Measurements from ENCODE around the gene ERBIN.
"Not testable (repeated sequence)": the region's sequence is repeated elsewhere in the genome, so short reads cannot be mapped to it uniquely, and the experiment has no call there.

The ERBIN gene

DNA sequence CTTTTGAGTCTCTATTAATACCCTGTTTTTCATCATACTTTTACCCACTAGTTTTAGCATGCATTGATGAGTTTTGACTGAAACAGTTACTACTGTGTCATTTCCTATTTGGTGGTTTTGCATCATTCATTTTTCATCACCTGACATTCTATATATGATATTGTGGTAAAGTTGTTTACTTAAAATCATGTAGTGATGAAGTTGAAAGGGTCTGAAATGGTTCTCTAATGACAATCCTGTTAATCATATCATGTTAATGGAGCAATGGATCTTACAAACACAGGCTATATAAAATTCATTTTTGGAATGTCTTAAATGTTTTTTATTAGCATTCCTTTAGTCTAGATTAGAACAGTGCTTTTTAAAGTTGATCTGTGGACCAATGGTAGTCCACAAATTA, 84.1 kb downstream of the ERBIN start:
- peak; percentile 26 for DNase-seq

DNA sequence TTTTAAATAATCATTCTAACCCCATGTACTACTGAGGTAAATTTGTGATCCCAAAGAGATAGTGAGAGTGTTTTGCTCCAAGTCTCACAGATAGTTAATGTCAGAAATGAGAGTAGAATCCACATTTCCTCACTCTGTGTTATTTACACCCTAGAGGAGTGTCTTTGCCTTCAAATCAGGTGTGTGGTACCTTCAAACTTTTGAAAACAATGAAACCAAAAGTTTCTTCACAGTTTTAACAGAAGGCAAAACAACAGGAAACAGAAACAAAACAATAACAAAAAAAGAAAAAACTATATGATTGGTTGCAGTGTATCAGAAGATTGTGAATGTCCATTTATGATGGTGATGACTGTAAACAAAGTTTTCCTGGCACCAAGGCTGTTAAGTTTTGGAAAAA, 85.9 kb downstream of the ERBIN start:
- DNase-seq, result no peak

DNA sequence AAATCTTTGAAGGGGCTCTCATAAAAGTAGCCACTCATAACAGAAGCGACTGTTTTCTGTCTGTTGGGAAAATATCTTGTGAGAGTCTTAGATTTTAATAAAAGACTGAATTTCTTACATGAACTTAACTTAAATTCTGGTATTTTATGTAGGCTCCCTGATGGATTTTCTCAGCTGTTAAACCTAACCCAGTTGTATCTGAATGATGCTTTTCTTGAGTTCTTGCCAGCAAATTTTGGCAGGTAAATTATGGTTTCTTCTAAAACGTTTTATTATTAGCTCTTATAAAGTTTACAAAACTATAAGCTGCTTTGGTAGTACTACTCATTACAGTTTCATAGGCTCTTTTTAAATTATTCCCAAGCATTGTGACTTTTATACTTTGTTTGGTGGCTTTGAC, 87.0 kb downstream of the ERBIN start:
- DNase-seq, result no peak

DNA sequence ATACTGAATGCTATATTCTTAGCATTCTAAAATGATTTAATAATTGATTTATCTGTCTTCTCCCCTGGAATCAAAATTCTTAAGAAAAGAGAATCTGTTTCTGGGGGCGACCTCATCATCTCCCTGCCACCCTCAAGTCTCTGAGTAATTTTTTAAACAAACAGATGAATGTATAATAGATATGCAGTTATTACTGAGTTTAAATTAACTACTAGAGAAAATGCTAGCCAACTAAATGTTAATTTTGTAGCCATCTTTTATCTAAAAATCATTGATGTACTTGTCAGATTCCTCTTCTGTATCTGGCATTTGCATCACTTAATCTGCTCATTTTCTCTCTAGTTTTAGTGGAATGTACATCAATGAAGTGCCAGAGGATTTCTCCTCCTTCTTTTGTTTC, 87.5 kb downstream of the ERBIN start:
- DNase-seq, result no peak

DNA sequence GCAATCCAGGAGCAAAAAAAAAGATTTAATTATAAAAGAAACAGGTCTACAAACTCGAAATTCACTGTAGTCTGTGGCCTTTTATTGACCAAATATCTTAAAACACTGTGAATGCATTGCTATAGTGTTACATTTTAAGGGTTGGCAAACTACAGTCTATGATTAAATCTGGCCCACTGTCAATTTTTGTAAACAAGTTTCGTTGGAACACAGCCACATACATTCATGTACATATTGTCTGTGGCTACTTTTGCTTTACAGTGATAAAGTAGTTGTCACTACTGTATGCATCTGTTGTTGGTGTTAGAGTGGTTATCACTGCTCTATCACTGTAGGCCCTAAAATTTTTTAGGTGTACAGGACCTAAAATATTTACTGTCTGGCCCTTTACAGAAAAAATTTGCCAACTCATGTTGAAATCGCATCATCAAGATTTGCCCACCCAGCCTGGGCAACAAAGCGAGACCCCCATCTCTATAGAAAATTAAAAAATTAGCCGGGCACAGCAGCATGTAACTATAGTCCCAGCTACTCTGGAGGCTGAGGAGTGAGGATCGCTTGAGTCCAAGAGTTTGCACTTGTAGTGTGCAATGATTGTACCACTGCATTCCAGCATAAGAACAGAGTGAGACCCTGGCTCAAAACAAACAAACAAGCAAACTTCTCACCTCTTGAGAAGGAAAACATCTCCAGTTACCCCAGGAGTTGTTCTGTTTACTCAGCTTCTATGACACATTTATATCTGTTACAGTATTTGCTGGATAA, 89.0 kb downstream of the ERBIN start:
- DNase-seq, result no peak

DNA sequence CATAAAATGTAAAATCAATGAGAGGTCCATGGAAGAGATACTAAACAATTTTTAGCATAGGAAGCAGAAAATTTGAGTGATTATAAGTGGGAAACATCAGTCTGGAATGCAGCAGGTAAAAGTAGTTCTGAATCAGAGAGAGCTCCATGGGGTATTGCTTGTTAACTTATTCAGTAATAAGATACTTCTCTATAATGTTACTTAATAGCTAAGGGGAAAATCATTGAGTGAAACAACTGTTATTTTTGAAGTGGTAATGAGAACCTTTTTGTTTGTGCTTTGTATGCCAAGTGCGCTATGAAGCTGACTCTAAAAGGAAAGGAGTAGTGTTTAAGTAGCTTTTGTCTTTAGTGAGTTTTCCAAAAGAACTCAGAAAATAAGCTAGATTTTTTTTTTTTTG, 95.2 kb downstream of the ERBIN start:
- DNase-seq, result no peak

DNA sequence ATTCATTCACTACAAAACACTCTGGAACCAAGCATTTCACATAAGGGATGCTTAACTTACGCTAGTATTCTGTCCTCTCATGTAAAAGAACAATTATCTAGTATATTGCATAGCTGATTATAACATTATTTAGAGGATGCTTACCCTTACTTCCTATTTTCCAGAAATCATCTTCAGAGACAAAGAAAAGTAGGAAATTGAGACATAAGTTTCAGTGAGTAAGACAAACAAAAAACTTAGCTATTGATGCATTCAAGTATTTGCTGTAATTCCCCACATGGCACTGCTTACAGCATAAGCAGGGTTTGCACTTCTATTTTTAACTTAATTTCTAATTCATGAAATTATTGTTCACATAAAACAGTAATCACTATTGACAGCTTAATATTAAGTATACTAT, 112.9 kb downstream of the ERBIN start:
- no peak for DNase-seq

DNA sequence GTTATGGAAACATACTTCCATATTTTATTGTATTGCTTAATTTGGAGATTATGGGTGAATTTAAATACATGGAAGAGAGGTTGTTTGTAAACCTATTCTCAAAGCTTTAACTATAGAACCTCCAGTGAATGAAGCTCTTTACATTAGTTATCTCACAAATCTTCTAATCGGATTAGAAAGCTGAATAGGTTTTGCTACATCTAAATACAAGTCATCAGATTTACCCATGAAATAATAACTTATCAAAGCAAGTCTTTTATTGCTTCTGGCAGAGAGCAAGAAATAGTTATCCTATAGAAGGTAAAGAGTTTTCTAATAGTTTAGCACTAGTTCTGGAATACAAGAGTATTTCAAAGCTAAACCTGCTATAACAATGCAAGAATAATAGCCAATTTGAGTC, 113.3 kb downstream of the ERBIN start:
- no peak for DNase-seq

DNA sequence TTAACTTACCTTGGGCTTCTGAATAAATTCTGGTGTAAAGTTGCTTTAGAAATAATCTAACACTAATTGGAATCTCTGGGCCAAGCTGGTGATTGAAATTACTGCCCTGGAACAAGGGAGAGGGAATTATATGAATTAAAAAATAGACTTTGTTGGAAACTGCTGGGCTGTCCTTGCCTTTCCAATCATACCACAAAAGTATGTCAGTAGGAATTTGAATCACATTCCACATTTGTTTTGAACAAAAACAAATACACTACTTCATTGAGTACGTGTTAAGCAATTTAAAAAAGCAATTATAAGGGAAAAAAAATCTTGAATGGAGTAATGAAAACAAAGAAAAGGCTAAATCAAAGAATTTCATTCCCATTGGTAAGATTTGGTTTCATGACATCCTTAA, 115.3 kb downstream of the ERBIN start:
- no peak for DNase-seq

DNA sequence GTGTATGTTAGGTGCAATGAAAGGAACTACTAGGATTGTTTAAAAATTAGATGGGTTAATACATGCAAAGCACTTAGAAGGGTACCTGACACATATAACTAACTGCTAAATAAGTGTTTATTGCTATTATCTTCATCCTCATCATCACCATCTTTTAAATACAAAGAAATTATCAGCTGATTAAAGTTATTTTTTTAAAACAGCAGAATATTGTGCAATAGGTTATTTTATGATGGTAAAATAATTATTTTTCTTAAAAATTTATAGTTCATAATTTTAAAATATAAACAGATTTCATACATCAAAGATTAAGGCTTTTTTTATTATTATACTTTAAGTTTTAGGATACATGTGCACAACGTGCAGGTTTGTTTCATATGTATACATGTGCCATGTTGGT, 130.9 kb downstream of the ERBIN start:
- no peak for DNase-seq

DNA sequence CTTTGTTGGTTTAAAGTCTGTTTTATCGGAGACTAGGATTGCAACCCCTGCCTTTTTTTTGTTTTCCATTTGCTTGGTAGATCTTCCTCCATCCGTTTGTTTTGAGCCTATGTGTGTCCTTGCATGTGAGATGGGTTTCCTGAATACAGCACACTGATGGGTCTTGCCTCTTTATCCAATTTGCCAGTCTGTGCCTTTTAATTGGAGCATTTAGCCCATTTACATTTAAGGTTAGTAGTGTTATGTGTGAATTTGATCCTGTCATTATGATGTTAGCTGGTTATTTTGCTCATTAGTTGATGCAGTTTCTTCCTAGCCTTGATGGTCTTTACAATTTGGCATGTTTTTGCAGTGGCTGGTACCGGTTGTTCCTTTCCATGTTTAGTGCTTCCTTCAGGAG, 134.9 kb downstream of the ERBIN start:
- DNase-seq, result not testable (repeated sequence)

DNA sequence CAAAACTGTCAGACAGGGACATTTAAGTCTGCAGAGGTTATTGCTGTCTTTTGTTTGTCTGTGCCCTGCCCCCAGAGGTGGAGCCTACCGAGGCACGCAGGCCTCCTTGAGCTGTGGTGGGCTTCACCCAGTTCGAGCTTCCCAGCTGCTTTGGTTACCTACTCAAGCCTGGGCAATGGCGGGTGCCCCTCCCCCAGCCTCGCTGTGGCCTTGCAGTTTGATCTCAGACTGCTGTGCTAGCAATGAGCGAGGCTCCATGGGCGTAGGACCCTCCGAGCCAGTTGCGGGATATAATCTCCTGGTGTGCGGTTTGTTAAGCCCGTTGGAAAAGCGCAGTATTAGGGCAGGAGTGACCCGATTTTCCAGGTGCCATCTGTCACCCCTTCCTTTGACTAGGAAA, 136.7 kb downstream of the ERBIN start:
- not testable (repeated sequence) for DNase-seq

DNA sequence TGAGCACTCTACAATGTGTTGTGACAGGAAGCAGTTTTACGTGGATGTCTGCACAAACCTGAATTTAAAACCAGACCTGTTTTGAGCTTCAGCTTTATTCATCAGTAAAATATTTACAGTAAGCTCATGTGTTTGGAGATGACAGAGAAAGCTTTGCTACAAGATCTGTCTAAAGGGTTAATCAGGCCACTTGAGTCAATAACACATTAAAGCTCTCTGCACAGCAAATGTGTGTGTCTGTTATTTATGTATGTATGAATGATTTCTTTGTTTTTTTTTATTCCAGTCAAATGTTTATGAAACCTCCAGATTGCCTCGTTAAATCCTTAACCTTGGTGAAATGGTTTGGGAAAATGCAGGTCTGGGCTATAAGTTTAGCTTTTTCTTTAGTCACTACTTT, 140.5 kb downstream of the ERBIN start:
- no peak for DNase-seq

DNA sequence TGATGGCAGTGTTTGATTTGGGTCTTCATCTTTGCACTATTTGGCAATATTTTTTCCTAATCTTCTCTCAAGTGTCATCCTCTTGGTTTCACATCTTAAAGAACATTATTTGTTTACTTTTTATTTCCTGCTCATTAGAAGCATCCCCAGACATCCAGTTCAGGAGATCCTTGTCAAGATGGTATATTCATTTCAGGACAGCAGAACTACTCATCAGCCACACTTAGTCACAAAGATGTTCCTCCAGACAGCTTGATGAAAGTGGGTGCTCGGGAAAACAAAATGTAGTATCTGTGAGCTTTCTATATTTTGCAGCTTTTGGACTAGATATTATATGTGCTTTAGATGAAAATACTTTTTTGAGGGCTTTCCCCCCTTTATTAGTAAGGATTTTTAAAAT, 145.7 kb downstream of the ERBIN start:
- peak; percentile 54 for DNase-seq

DNA sequence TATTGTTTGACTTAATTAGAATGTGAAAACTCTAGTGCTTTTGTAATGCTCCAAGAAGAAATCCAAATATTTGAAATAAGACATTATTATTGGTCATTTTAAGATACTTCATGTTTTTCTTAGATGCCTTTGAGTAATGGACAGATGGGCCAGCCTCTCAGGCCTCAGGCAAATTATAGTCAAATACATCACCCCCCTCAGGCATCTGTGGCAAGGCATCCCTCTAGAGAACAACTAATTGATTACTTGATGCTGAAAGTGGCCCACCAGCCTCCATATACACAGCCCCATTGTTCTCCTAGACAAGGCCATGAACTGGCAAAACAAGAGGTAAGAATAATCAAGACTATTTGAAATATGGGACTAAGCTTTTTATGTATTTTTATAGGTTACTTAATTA, 148.5 kb downstream of the ERBIN start:
- DNase-seq, result no peak

DNA sequence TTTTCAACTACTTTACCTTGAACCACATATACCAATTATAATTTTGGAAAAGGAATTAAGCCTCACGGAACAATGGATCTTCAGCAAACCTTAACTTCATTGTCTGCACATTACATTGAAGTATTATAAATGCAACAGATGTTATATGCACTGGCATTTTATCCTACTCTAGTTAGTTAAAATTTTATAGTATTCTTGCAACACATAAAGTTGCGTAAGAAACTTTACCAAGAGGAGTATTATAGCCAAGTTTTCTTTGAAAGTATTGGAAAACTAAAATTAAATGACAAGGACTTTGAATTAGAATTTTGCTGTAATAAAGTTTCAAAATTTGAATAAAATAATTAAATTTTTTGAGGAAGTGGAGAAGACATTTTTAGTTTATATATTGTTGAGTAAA, 154.3 kb downstream of the ERBIN start:
- no peak for DNase-seq

DNA sequence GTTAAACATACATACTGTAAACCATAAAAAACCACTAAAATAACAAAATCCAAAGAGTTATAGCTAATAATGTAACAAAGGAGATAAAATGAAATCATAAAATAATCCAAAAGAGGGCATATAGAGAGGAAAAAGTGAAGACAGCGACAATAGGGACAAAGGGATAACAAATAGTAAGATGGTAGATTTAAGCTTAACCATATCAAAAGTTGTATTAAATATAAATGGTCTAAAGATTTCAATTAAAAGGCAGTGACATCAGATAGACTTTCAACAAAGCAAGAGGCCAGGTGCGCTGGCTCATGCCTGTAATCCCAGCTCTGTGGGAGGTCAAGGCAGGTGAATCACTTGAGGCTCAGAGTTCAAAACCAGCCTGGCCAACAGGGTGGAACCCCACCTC, 163.0 kb downstream of the ERBIN start:
- DNase-seq, result no peak

DNA sequence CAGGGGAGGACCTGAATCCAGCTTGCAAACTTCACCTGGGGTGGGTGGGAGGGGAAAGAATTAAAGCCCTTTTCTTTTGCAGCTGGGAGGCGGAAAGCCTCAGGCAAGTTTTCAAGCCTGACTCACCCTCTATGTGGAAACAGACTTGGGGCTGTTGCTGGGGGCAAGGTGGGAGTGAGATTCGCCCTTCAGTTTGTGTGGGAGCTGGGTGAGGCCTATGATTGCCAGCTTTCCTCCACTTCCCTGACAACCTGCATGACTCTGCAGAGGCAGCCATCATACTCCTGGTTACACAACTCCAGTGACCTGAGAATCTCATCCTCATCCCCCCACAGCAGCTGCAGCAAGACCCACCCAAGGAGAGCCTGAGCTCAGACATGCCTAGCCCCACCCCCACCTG, 174.5 kb downstream of the ERBIN start:
- DNase-seq, result no peak

DNA sequence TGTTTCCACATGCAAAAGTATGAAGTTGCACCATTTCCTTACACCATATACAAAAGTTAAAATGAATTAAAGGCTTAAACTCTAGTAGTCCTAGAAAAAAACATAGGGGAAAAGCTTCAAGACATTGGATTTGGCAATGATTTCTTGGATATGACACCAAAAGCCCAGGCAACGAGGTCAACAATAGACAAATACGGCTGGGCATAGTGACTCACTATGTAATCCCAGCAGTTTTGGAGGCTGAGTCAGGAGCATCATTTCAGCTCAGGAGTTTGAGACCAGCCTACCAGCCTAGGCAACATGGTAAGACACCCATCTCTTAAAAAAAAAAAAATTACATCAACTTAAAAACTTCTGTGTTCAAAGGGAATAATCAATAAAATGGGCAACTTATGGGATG, 186.8 kb downstream of the ERBIN start:
- DNase-seq, result no peak

DNA sequence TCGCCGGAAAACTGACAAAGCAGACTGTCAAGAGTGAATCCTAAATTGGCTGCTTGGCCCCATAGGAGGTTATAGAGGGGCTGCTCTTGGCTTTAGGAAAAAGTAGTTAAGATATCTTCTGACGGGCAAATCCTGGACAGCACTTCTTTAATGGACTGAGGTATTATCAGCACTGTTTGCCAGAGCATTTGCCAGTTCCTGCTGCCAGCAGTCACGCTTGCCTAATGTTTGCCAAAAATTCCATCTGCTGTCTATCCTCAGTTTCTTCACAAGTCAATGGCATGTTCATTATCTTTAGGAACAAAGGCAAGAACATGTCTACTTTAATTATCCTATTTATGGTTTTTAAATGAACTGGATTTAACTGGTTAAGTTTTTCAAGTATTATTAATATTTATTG, 191.9 kb downstream of the ERBIN start:
- DNase-seq, result no peak

DNA sequence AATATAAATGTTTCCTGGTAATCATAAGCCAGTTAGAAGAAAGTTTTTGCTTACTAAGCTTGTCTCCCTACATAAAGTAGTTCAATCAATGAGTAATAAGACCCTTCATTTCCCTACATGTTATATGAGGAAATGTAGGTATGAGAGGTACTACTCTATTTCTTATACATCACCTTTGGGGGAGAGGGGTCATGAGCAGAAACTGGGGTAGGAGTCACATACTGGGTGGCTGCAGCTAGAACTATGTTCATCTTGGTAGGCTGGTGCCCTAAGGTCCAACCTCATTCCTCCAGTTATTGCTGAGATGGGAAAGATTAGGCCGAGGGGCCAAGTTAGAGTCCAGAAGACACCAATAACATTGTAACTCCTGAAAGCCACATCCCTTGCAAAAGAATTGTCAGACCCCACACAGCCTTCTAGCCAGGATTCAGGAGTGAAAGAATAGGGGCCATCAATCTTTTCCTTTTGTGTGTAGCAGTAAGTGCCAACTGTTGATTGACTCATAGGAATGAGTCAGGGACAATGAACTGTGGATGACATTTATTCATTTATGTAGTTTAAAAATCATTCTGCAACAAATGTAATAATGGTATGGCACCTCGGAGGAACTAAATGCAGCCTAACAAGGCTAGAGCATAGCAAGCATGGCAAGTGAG, 196.1 kb downstream of the ERBIN start:
- peak; percentile 26 for DNase-seq

DNA sequence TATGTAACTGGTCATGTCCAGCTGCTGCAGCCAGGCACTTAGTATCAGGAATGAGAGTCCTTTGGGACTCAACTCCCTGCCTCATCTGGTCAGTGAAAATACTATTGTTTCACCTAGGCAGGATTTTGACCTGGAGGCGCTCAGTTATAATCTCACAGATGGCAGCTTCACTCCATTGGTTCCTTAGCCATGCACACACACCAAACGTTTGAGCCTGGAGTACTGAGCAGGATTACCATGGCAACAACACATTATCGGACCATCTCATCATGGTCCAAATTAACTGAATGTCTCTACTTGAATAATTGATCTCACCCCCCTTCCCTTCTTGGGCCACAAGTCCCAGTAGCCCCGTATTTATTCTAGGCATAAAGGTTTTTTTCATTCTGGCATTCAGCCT, 202.8 kb downstream of the ERBIN start:
- DNase-seq, result no peak

DNA sequence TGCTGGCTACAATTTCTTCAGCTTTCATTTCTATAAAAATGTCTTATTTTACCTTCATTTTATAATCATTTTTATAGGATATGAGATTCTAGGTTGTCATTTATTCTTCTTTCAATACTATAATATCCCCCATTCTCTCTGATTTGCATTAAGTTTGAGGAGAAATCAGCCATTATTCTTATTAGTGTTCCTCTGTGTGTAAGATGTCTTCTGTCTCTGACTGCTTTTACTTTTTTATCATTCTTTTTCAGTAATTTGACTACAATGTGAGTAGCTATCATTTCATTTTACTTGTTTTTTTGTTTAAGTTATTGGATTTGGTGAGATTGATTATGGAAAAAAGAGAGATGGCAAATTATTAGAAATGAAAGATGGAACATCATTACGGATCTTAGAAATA, 204.1 kb downstream of the ERBIN start:
- no peak for DNase-seq
